Stimulated activated naive B cell treated with anti-CD40 and anti-IgM and Interleukin-4, amounts not matched to agents 10 μg/mL and 1 μg/mL and 100 μg/mL, for 72 hours (primary cell): ENCODE measurements around the gene ORC5.
A peak's percentile ranks its signal among the peaks of the same experiment; 100 is the strongest.
"Not testable (repeated sequence)": the region's sequence is repeated elsewhere in the genome, so short reads cannot be mapped to it uniquely, and the experiment has no call there.

Experiments used
- ATAC-seq, 2 donors: fragments of 150-1000 bp; cut with Tn5 transposase; replicated peaks; 2 replicates each; pipeline ENCODE4 v1.10.0; 2021; ENCODE audit warnings: moderate library complexity in 1 of 2
- DNase-seq: peaks from one replicate; pipeline ENCODE4 v3.0.0; 2021
- H3K27ac Mint-ChIP-seq: one replicate; pipeline ENCODE4 v1.8.0; 2022; ENCODE audit warnings: mild to moderate bottlenecking, mixed read lengths
- H3K27me3 Mint-ChIP-seq, 2 donors: one replicate each; pipeline ENCODE4 v1.8.0; 2022; ENCODE audit warnings: mixed read lengths in 2 of 2
- H3K36me3 Mint-ChIP-seq, 2 donors: one replicate each; pipeline ENCODE4 v1.8.0; 2022; ENCODE audit warnings: mixed read lengths in 2 of 2, mild to moderate bottlenecking in 1 of 2
- H3K4me1 Mint-ChIP-seq, 2 donors: one replicate each; pipeline ENCODE4 v1.8.0; 2022; ENCODE audit warnings: mixed read lengths in 2 of 2, mild to moderate bottlenecking in 1 of 2
- H3K4me3 Mint-ChIP-seq, 2 donors: one replicate each; pipeline ENCODE4 v1.8.0; 2022; ENCODE audit warnings: mild to moderate bottlenecking in 2 of 2, mixed read lengths in 2 of 2, moderate library complexity in 1 of 2
- H3K9me3 Mint-ChIP-seq, 2 donors: one replicate each; pipeline ENCODE4 v1.8.0; 2022; ENCODE audit warnings: mixed read lengths in 2 of 2, mild to moderate bottlenecking in 1 of 2

The ORC5 gene

DNA sequence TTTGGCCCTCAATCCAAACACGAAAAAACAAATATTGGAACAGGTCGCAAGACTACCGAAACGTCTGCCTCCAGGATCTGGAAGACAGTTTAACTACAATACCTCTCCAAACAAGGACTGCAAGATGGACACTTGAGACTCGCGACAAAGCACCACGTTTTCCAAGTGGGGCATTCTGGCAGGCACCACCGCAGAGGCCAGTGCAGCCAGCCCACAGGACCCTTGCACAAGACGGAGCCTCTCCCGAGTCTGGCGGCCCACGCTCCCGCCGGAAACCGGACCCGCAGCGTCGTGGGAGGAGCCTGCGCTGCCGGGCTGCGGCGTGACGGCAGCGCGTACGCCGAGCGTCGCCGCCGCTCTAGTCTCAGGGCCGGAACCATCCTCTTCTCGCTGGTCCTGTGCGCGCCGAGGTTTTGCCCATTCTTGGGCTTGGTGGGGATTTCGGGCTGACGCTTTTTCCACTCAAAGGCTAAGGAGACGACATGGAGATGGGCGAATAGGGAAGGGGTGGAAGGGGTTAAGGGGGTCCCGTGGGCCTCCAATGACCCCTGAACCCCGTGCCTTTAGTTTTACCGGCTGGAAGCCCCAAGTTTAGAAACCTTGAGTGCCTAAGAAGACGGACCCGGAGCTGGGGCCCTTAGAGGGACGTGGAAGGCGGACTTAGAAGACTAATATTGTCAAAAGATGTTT, at the start of gene ORC5:
Gene ORC5 (minus strand): TSS at position 283 of the 690 bp plus-strand sequence. CDS start 109 bp downstream, at position 174.
- Mint-ChIP-seq H3K4me3 (peak within 1 kb of the TSS; percentile 96 to 99), H3K9me3 (peaks cover 0 to 2% of the 10 kb centered on the region in 2 donors), H3K27me3 (peaks cover 30 to 33% of the 10 kb centered on the region in 2 donors), H3K4me1 (peaks cover 8 to 11% of the 10 kb centered on the region in 2 donors), H3K27ac (peak within 1 kb of the TSS; percentile 97), H3K36me3 (peaks cover 8 to 10% of the 10 kb centered on the region in 2 donors)
- ATAC-seq: peak; percentile 100
- DNase-seq: peak; percentile 71

DNA sequence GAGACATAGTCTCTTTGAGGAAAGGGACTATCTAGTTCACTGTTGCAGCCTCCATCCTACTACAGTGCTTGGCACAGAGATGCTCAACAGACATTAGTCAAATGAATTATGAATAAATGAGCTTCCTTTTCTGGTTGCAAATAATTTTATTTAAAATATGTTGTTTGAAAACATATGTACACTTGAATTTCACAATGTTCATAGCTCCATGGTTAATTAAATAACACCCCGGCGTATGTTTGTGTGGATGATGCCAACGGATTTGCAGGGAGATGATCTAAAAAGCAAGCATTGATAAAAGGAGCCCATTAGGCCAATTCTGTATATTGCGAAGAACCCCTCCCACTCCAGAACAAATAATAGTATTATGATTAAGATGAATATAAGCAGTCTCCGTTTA, 47.8 kb upstream of the ORC5 start:
- no peaks in the 10 kb centered on the region for H3K4me1 Mint-ChIP-seq

DNA sequence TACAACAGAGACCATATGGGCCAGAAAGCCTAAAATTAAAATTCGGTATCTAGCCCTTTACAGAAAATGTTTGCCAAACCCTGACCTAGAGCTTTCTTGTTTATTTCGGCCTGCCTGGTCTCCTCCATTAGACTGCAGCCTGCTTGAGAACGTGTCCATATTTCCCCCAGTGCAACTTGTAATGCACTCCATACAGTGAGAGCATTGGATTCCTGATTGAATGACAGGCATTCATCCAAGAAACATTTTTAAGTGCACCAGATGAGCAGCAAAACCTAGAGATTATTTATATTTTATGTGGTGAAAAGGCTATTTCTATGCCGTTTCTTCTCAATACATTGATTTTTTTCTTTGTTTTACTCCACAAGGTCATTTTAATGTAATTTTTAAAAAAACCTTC, 47.4 kb upstream of the ORC5 start:
- no peak for ATAC-seq
- no peak for DNase-seq
- Mint-ChIP-seq H3K4me3 (no peak overlapping the region), H3K9me3 (no peaks in the 10 kb centered on the region), H3K27me3 (peaks cover 5 to 26% of the 10 kb centered on the region in 2 donors), H3K4me1 (no peaks in the 10 kb centered on the region), H3K36me3 (no peaks in the 10 kb centered on the region), H3K27ac (no peak overlapping the region)

More for the DNA sequence above, 47.8 kb upstream of the ORC5 start:
- no peak overlapping the region for H3K4me3 Mint-ChIP-seq
- H3K27ac Mint-ChIP-seq: no peak overlapping the region
- no peak for ATAC-seq
- no peaks in the 10 kb centered on the region for H3K9me3 Mint-ChIP-seq
- DNase-seq: no peak
- H3K36me3 Mint-ChIP-seq: no peaks in the 10 kb centered on the region
- peaks cover 5 to 23% of the 10 kb centered on the region in 2 donors for H3K27me3 Mint-ChIP-seq

DNA sequence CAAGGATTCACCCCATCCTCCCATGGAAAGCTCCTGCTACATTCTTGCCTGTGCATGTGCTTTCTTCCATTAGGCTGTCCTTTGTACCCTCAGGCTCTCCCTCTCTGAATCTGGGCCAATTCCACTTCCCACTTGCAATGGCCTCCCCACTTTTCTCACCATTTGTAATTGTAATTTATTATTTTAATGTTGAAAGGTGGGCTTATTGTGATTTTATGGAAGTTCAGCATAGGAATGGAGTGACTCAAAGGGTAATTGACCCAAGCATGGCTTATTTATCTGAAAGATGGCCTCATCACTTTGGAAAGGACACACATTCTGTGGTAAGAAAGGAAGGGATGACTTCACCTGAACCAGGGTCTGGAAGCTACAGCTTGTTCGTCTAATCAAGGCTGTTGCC, 46.9 kb upstream of the ORC5 start:
- H3K4me1 Mint-ChIP-seq: no peaks in the 10 kb centered on the region
- no peak overlapping the region for H3K4me3 Mint-ChIP-seq

DNA sequence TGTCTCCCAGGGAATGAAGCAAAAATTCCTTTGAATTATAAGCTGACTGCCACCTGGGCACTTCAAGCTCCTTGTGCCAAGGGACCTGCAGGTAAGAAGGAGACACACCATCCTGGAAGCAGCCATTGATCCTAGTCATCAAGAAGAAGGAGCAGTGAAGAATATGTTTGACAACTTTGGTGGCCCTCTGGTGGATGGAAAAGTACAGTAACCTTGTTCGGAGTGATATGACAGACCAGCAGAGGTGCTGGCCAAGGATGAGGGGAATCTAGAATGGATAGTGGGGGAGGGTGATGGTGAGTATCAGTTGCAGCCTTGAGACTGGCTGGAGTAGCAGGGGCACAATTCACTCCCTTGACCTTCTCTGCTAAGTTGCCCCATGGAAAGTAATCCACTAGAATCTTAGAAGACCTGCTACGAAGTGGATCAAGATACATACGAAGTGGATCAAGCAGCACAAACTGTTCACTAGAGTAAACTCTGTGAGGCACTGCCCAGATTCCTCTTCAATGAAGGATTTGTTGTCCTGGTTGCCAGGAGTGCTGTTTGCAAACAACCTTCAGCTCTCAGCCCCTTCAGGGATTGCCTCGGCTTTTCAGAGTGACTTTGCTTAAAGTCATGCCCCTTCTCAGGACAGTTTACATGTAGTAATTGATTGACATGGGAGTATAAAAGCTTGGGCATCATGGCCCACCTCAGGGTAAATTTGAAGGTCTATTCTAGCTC, 44.8 kb upstream of the ORC5 start:
- peaks cover 16 to 35% of the 10 kb centered on the region in 2 donors for H3K27me3 Mint-ChIP-seq
- H3K36me3 Mint-ChIP-seq: no peaks in the 10 kb centered on the region
- no peak overlapping the region for H3K27ac Mint-ChIP-seq
- ATAC-seq (no peak), DNase-seq (no peak)
- H3K9me3 Mint-ChIP-seq: no peaks in the 10 kb centered on the region
- no peaks in the 10 kb centered on the region for H3K4me1 Mint-ChIP-seq
- H3K4me3 Mint-ChIP-seq: no peak overlapping the region

More for the DNA sequence above, 46.9 kb upstream of the ORC5 start:
- no peak for ATAC-seq
- Mint-ChIP-seq H3K9me3 (no peaks in the 10 kb centered on the region), H3K27ac (no peak overlapping the region), H3K27me3 (peaks cover 8 to 26% of the 10 kb centered on the region in 2 donors), H3K36me3 (no peaks in the 10 kb centered on the region)
- no peak for DNase-seq

DNA sequence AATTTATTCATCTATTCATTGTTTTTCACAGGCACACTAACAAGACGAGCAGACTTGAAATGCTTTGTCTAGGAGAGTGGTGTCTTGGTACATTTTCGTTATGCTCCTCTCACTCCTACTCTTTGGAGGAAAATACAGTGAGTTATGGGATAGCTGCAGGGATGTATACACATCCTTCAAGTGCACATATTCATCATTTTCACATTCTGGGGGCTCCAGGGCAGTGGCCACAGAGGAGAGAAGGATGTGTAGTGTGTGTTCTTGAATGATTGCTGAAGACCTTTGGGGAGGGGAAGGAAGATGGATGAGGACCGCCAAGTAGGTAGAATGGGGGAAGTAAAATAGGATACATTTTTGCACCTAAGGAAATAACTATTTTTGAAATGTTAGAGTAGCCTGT, 34.8 kb upstream of the ORC5 start:
- H3K27ac Mint-ChIP-seq: no peak overlapping the region
- ATAC-seq (no peak), DNase-seq (no peak)
- H3K27me3 Mint-ChIP-seq: peaks cover 37 to 62% of the 10 kb centered on the region in 2 donors
- no peaks in the 10 kb centered on the region for H3K36me3 Mint-ChIP-seq
- H3K9me3 Mint-ChIP-seq: peaks cover 0 to 1% of the 10 kb centered on the region in 2 donors
- no peaks in the 10 kb centered on the region for H3K4me1 Mint-ChIP-seq
- H3K4me3 Mint-ChIP-seq: no peak overlapping the region

DNA sequence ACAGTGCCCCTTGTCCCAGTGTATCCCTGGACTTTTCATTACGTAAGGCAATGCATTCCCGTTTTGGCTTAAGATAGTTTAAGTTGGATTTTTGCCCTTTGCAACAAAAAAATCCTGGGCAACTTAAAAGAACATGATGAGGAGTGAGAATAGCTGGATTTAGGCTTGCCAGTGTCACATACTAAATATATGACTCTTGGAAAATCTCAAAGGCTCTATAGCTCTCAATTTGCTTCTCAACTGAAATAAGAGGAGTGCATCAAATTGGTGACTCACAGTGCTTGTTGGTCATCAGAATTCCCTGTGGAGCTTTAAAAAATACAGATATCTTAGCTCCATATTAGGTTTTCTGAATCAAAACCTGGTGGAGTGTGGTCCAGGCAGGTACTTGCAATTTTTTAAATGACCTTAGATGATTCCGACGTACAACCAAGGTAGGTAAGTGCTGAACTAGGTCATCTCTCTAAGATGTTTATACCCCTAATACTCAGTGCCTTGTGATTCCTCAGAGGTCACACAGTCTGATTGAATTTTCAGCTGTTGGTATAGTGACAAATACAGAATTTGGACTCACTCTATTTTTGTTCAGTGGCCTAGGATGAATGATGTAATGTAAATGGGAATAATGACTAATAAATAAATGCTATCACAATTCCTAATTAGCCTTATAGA, 33.9 kb upstream of the ORC5 start:
- Mint-ChIP-seq H3K4me3 (no peak overlapping the region), H3K36me3 (no peaks in the 10 kb centered on the region), H3K27me3 (peaks cover 36 to 52% of the 10 kb centered on the region in 2 donors), H3K4me1 (no peaks in the 10 kb centered on the region), H3K27ac (no peak overlapping the region), H3K9me3 (peaks cover 0 to 1% of the 10 kb centered on the region in 2 donors)
- ATAC-seq (no peak), DNase-seq (no peak)

DNA sequence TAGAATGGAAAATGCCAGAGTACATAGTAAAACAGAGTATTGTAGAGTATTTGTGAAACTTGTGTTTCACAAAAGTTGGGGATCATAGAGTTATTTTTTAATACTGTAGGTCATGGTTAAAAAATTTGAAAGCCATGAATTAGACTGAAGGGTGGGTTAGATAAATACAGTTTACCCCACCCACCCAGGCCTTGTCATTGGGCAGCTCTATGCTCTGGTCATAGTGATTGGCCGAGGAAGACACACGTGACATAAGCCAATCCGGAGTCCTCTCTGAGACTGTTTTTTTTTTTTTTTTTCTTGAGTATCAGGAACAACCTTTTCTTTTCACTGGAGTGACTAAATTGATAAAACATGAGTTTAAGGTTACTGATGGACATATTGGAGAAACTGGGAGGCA, 33.3 kb upstream of the ORC5 start:
- Mint-ChIP-seq H3K9me3 (peaks cover 0 to 1% of the 10 kb centered on the region in 2 donors), H3K4me1 (no peaks in the 10 kb centered on the region), H3K4me3 (no peak overlapping the region), H3K27ac (no peak overlapping the region), H3K36me3 (no peaks in the 10 kb centered on the region), H3K27me3 (peaks cover 36 to 49% of the 10 kb centered on the region in 2 donors)
- no peak for DNase-seq
- ATAC-seq: no peak

DNA sequence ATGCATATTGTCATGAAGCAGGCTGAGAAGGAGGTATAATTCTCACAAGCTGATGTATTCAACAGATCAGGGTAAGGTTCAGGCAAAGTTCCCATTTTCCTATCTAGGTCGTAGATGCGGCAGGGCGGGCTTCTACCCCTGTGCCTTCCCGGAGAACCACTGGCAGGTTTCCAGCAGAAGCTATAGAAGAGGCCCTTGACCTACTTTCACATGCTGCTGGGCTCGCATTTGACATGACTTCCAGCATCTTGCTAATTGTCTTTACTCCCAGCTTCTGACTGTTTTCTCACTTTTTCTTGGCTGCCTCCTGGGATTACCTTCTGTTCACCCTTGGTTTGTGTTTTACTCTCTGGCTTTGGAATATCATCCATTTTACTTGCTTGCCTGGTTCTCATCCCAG, 32.6 kb upstream of the ORC5 start:
- H3K36me3 Mint-ChIP-seq: no peaks in the 10 kb centered on the region
- H3K27me3 Mint-ChIP-seq: peaks cover 36 to 42% of the 10 kb centered on the region in 2 donors
- H3K4me3 Mint-ChIP-seq: no peak overlapping the region
- no peaks in the 10 kb centered on the region for H3K4me1 Mint-ChIP-seq
- DNase-seq (no peak), ATAC-seq (no peak)
- no peak overlapping the region for H3K27ac Mint-ChIP-seq
- H3K9me3 Mint-ChIP-seq: peaks cover 0 to 1% of the 10 kb centered on the region in 2 donors

DNA sequence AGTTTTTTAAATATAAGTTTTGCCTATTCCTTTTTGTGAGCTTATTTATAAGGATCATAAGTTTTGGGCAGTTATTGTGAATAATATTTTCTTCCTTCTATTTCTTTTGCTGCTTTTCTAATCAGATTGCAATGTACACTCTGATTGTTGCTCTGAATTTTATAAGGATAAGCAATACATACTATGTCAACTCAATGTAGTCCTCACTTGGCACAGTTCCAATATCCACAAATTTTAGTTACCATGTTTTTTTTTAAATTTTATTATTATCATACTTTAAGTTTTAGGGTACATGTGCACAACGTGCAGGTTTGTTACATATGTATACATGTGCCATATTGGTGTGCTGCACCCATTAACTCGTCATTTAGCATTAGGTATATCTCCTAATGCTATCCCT, 27.2 kb upstream of the ORC5 start:
- peaks cover 24 to 34% of the 10 kb centered on the region in 2 donors for H3K27me3 Mint-ChIP-seq
- H3K27ac Mint-ChIP-seq, DNase-seq, ATAC-seq, H3K9me3 Mint-ChIP-seq, H3K4me1 Mint-ChIP-seq, H3K36me3 Mint-ChIP-seq, H3K4me3 Mint-ChIP-seq: not testable (repeated sequence)

DNA sequence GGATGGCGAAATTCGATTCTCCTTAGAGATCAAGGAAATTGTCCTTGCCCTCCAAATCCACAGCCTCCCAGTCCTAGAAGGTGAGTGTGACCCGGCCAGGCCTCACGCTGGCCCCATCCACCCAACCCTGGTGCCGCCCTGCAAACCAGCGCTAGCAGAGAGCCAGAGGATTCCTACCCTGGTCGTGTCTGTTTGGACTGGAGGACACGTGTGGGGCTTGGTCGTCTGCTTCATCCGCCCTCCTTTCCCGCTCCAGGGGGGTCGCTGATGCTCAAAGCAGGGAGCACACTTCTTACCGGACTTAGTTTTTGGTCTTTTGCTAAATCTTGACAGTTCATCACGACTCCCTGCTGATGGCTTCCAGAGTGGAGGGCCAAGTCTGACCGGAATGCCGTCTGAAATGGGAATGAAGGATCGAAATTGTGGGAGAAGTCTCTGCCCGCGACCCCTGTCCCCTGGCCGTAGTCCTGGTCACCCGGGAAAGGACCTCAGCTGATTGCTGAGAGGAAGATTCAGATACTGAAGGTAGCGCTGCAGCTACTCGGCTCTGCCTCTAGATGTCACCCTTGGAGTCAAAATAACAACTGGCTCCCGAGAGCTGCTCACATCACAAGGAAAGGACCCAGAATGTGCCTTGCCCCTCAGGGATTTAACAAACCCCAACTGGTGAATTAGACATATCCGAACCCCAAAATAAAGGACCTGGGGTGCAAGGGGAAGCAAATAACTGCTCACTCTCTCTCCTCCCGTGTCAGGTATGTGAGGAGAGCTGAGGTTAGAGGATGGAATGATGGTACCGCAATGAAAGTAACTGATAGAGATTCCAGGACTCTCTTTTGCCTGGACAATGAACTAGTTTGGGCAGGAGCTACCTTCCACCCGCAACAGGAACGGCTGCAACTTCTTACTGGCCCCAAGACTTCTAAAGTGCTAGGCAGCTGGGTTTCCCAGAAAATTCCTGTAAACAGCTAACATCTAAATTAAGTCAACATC, 23.5 kb upstream of the ORC5 start:
- H3K27ac Mint-ChIP-seq: no peak overlapping the region
- H3K27me3 Mint-ChIP-seq: peaks cover 20 to 37% of the 10 kb centered on the region in 2 donors
- H3K9me3 Mint-ChIP-seq: no peaks in the 10 kb centered on the region
- H3K36me3 Mint-ChIP-seq: no peaks in the 10 kb centered on the region
- DNase-seq (peak; percentile 13), ATAC-seq (peak; percentile 79 to 81)
- H3K4me3 Mint-ChIP-seq: no peak overlapping the region
- peaks cover 2 to 6% of the 10 kb centered on the region in 2 donors for H3K4me1 Mint-ChIP-seq

DNA sequence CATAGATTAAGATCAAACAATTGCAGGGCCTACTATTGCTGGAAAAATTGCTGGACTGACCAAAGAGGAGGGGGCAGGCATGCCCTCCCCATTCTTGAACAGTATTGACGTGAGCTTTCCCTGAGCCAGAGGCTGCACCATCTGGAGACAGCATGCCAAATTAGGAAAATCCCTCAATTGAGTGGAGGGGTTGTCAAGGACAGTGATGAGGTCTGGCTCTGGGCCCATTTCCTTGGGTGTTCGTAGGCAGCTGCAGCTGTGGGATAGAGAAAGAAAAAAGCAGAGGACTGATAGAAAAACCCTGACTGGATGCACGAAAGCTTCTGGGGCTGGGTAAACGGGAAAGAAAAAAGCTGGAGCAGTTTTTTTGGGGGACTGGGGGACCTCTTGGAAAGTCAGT, 22.8 kb upstream of the ORC5 start:
- no peak for ATAC-seq
- peaks cover 2 to 6% of the 10 kb centered on the region in 2 donors for H3K4me1 Mint-ChIP-seq
- H3K36me3 Mint-ChIP-seq: no peaks in the 10 kb centered on the region
- DNase-seq: no peak
- no peaks in the 10 kb centered on the region for H3K9me3 Mint-ChIP-seq
- no peak overlapping the region for H3K27ac Mint-ChIP-seq
- no peak overlapping the region for H3K4me3 Mint-ChIP-seq
- peaks cover 20 to 37% of the 10 kb centered on the region in 2 donors for H3K27me3 Mint-ChIP-seq

DNA sequence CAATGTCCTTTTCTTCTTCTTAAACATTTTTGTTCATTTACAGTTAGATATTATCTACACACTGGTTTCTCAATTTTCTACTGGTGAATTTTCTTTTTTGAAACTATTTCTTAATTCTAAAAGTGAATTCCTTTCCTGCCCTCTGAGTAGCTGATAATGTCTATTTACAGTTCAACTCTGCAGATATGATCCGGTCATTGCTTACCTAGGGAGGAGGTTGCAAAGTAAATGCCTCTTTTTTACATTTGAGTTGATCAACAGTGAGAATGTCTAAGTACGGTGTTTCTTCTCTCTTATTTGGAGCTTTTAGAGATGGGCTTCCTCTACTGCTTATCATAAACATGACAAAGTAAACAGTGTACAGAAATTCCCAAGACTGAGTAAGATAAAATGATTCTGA, 20.6 kb upstream of the ORC5 start:
- Mint-ChIP-seq H3K27ac (no peak overlapping the region), H3K27me3 (peaks cover 28 to 46% of the 10 kb centered on the region in 2 donors), H3K4me3 (no peak overlapping the region), H3K9me3 (no peaks in the 10 kb centered on the region), H3K4me1 (peaks cover 2 to 6% of the 10 kb centered on the region in 2 donors), H3K36me3 (no peaks in the 10 kb centered on the region)
- ATAC-seq (no peak), DNase-seq (no peak)
